ENCODE data around the gene TMEM258.

TMEM258 gene

DNA sequence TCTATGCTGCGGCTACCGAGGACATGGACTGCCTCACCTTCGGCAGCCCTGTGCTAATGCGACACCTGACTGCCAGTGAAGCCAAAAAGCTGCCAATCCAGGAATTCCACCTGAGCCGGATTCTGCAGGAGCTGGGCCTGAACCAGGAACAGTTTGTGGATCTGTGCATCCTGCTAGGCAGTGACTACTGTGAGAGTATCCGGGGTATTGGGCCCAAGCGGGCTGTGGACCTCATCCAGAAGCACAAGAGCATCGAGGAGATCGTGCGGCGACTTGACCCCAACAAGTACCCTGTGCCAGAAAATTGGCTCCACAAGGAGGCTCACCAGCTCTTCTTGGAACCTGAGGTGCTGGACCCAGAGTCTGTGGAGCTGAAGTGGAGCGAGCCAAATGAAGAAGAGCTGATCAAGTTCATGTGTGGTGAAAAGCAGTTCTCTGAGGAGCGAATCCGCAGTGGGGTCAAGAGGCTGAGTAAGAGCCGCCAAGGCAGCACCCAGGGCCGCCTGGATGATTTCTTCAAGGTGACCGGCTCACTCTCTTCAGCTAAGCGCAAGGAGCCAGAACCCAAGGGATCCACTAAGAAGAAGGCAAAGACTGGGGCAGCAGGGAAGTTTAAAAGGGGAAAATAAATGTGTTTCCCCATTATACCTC is 3.6 kb upstream of the TMEM258 start:
- DNase-seq (ENCODE audit: low read depth in 2 of 2) = no peak

DNA sequence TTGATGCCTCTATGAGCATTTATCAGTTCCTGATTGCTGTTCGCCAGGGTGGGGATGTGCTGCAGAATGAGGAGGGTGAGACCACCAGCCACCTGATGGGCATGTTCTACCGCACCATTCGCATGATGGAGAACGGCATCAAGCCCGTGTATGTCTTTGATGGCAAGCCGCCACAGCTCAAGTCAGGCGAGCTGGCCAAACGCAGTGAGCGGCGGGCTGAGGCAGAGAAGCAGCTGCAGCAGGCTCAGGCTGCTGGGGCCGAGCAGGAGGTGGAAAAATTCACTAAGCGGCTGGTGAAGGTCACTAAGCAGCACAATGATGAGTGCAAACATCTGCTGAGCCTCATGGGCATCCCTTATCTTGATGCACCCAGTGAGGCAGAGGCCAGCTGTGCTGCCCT is 3.1 kb upstream of the TMEM258 start:
- DNase-seq (ENCODE audit: low read depth in 2 of 2) = no peak

DNA sequence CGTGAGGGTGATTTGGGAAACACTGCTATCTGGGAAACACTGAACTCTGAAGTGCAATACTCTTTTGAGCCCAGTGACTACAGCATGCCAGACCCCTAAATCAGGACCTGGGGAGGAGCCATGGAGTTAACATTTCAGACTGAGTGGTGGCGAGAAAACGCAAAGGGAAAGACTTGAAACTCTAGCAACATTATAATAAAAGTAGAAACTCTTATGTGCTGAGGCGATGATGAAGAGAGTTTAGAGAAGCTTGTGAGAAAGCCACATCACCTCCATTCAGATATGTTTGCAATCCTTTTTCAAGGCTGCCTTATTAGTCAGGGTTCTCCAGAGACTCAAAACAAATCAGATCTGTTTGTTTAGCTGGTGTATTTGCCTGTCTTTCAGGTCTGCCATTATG is 2.2 kb upstream of the TMEM258 start:
- no peak for DNase-seq (ENCODE audit: low read depth in 2 of 2)

DNA sequence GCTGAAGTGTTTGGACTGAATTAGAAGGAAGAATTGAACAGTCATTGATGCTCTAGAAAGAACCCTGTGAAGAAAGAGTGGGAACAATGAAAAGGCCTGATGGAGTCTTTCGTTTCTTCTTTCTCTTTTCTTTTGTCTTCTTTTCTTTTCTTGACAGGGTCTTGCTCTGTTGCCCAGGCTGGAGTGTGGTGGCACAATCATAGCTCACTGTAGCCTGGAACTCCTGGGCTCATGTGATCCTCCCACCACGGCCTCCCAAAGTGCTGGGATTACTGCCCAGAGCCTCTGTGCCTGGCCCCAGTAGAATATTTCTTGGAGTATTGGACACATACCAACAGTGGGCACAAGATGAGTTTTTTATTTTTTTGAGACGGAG is 1.4 kb upstream of the TMEM258 start:
- DNase-seq (ENCODE audit: low read depth in 2 of 2) = no peak

DNA sequence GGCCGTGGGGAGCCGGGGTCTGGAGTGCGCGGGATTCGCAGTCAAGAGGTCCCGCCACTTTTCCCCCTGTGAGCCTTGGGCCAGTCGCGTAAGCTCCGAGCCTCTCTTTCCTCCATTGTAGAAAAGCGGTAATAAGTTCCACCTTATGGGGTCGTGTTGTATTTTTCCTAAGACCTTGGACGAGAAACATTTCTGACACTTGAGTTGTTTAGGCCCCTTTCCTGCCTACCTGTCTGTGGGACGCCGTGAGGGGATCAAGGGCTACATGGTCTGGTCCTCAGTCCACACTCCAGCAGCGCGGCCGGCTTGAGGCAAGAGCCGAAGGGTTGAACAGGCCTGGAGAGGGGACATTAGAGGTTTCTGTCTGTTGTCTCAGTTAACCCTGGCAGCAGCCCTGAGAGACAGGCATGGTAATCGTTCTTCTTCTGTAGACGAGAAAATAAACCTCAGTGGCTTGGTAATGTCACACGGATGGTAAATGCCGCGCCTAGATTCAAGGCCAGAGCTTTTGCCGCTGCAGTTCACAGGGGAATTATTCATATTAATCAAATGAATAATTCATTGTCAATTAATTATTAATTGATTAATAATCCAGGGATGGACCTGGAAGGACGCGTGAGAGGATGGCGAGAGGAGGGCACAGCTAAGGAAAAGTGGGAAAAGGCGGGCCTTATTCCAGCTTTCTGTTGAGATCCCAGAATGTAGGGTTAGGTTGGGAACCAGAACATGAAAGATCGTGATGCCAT is 857 bp upstream of the TMEM258 start:
- no peak for DNase-seq (ENCODE audit: low read depth in 2 of 2)

DNA sequence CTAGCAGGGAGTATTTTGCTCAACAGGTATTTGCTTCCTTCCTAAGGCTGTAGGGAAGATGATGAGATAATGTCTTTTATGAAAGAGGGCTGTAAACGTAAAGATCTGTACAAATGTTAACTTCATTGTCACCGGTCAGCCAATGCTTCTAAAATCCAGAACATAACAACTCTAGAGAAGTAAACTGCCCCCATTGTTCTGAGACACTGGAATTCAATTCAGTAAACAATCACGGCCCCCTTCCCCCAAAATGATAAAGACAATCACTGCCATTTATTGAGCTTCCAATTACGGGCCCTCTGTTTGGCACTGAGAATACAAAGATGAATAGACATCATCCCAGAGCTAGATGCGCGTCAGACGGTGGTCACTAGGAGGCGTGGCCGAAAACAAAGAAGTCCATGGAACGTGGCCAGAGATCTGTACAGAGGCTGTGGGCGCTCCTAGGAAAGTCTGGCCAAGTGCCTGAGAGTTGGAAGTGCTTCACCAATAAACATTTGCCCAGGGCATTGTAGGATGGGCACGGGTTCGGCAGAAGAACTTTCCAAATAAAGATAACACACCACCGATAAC is 576 bp downstream of the TMEM258 start:
- DNase-seq (ENCODE audit: low read depth in 2 of 2) = no peak

DNA sequence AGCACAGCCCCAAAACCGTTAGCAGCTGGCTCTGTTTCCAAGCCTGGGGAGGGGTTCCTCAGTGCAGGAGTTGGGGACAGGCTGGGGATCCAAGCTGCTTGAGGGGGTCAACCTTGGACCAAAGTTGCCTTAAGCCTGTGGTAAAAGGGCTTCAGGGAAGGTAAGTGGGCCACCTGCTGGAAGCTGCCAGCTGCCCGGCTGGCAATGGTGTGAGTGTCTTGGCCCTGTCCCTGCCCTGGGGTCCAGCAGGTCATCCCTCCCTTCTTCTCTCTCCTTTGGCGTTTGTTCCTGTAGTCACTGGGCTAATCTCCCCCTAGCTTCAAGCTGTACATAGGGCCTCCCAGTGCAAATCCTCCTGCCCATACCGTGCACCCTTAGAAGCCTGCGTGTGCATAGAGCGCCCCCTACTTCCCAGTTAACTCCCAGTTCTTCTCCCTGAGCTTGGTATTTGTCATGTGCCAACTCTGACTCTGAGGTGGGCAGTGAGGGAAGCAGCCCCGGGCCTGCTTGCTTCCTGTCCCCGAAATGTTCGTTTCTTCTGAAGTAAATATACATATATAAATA is 4.4 kb downstream of the TMEM258 start:
- DNase-seq (ENCODE audit: low read depth in 2 of 2) = no peak

DNA sequence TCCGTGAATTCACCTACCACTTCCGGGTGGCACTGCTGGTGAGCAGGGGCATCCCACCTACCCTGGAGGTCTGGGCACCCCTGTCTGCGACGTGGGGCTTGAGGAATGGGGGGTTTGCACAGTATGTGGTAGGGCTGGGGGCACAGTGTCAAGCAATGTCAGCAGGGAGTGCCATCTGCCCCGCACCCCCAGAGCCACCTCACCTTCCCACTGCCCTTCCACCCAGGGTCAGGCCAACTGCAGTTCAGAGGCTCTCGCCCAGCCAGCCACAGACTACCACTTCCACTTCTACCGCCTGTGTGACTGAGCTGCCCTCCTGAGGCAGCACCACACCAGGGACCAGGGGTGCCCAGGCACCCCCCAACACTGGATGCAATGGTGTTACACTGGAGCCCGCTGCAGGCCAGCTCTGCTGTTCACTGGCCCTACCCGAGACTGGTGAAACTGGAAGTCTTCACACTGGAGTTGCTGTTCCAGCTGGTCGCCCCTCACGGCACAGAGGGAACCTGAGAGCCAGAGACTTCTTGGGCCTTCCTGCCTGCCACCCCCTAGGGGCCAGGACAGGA is 6.5 kb downstream of the TMEM258 start:
- DNase-seq (ENCODE audit: low read depth in 2 of 2) = no peak

DNA sequence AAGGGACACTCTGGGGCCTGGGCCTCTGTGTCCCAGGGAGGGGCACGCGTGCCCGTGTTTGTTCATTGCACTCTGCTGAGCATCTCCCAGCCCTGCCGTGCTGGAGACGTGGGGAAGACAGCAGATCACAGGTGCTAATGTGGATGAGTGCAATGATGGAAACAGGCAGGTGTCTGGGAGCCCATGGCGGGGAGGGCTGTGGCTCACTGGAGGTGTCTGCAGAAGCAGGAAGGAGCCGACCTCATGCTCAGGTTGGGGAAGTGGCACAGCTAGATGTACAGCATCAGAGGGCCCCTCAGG is 7.9 kb downstream of the TMEM258 start:
- DNase-seq (ENCODE audit: low read depth in 2 of 2) = no peak

DNA sequence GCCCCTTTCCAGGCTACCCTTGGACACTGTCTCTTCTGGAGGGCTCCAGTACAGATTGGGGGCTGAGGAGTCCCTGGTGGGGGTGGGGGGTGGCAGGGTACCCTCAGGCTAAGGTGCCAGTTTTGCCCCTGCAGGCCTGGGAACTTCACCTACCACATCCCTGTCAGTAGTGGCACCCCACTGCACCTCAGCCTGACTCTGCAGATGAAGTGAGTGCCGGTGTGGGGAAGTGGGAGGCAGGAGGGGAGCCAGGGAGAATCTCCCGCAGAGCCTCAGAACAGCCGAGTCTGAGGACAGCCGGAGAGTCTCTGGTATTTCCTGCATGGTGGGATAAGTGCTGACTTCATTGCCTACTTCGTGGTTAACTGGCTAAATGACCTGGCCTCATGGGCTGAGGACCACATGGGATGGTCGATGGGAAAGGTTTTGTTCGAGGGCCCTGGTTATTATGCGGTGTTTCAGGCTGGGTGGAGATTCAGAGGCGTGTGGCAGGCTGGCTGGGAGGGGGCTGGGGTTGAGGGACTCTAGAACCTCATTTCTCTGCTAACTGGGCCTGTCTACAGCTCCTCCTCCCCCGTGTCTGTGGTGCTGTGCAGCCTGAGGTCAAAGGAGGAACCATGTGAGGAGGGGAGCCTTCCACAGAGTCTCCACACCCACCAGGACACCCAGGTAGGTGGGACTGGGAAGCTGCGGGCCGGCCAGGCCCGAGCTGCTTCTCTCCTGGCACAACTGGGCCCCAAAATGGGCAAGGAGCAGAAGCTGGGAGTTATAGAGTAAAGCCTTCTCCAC is 8.5 kb downstream of the TMEM258 start:
- no peak for DNase-seq (ENCODE audit: low read depth in 2 of 2)

DNA sequence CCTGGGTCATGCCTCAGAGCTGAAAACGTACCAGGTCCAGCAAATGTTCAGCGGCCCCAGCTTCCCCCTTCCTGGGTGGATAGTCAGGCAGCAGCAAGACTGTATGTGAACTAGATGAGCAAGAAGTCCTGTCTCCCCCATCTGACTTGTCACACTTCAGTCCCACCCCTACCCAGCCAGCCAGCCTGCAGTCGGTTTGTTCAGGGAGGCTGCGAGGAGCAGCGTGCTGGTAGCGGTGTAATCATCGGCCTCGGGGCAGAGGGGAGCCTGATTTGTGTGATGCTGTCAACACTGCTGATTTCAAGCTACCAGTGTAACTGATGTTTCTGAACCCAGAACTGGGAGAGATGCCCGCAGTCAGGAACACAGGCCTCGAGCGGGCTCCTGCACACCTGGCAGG is 9.6 kb downstream of the TMEM258 start:
- DNase-seq (ENCODE audit: low read depth in 2 of 2) = no peak

DNA sequence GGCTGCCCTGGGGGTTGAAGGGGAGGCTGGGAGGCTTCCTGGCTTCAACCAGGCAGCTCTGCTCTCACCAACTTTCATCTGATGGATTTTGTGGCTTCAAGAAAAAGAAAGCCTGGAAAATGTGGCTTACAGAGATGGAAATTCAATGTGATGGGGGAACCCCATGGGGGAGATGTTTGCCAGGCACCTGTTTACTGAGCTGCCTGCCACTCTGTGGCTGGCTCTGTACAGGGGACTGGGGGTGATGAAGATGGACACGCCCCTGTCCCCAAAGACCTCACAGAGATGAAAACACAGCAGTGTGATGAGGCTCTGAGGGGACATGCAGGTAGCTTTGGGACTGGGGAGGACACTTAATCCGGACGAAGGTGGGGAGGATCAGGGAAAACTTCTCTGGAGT is 10.1 kb downstream of the TMEM258 start:
- DNase-seq (ENCODE audit: low read depth in 2 of 2) = no peak

DNA sequence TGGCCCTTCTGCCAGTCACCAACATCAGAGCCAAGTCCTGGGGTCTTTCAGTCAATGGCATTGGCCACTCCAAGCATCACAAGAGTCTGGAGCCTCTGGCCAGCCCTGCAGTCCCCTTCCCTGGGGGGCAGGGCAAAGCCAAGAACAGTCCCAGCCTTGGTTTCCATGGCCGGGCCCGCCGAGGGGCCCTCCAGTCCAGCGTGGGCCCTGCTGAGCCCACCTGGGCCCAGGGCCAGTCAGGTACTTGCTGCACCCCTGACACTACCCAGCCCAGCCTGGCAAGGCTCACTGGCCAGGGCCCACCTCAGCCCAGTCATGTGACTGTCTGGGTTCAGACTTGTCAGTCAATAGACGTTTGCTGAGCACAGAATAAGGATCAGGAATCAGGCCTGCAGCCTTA is 10.8 kb downstream of the TMEM258 start:
- DNase-seq (ENCODE audit: low read depth in 2 of 2) = no peak

DNA sequence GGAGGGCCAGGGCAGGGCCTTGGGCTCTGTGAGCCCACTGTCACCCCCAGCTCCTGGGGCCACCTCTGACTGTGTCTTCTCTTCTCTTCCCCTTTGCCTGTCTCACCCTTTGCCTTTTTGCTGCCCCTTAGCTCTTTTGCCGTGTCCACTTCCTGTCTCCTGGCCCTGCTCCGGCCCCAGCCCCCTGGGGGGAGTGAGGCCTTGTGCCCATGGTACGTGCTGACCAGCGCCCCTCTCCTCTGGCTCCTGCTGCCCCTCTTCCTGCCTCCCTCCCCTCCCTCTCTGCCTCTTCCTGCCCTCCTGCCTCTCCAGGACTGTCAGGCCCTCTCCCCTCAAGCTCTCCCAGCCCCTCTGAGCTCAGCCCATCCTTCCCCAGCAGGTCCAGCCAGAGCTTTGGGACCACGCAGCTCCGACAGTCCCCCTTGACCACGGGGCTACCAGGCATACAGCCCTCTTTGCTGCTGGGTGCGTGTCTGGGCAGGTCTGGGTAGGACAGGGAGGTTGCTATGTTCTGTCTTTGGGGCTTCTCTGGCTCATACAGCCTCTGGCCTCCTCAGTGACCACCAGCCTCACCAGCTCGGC is 11.7 kb downstream of the TMEM258 start:
- DNase-seq (ENCODE audit: low read depth in 2 of 2) = no peak

DNA sequence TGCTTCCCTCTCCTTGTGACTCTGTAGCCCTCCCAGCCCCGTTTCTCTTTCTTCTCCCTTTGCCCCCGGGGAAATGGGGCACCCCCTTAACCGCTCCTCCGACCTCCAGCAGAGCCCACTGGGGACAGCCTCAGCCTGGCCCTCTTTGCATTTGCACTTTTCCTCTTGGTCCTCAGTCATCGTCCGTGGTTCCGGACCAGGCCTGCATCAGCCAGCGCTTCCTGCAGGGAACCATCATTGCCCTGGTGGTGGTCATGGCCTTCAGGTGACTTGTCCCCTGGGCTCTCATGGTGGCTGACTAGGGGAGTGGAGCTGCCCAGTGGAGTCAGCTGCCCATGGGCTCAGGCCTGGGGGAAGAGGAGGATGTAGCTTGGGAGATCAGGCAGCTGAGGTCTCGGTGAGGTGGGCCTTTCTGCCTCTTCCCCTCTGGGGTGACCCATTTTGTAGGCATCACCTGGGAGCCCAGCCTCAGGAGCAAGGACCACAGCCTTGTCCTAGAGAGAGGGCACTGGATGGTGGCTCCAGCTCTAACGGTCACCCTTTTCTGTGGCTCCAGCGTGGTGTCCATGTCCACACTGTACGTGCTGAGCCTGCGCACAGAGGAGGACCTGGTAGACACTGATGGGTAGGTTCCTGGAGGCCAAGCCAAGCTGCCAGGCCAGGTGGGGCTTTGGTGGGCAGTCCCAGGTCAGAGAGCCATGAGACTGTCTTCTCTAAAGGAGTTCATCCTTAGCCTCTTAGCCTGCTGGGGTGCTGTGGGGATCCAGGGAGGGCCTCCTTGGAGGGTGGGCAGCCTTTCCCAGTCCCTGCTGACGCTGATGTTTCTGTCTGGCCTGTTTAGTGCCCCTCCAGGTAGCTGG is 12.5 kb downstream of the TMEM258 start:
- DNase-seq (ENCODE audit: low read depth in 2 of 2) = no peak

DNA sequence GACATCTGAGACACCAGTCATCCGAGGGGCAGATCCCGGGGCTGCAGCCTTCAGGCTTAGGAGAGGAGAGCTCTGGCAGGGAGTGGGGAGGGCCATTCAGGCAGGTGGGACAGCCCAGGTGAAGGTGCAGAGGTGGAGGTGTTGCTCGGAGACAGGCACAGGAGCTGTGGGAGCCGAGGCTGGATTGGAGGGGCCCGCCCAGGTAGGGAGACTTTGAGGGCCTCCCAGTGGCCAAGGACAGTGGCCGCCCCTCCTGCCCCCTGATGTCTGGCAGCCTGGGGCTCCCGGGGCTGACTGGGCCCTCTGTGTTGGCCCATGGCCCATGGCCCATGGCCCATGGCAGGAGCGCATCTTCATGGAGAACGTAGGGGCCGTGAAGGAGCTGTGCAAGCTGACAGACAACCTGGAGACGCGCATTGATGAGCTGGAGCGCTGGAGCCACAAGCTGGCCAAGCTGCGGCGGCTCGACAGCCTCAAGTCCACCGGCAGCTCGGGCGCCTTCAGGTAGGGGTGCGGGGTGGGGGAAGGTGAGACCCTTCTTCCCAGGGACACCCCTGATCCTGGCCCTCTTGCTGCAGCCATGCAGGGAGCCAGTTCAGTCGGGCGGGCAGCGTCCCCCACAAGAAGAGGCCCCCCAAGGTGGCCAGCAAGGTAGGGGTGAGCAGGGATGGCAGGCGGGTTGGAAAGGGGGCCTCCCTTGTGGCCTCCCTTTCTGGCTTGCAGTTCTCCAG is 13.3 kb downstream of the TMEM258 start:
- no peak for DNase-seq (ENCODE audit: low read depth in 2 of 2)

DNA sequence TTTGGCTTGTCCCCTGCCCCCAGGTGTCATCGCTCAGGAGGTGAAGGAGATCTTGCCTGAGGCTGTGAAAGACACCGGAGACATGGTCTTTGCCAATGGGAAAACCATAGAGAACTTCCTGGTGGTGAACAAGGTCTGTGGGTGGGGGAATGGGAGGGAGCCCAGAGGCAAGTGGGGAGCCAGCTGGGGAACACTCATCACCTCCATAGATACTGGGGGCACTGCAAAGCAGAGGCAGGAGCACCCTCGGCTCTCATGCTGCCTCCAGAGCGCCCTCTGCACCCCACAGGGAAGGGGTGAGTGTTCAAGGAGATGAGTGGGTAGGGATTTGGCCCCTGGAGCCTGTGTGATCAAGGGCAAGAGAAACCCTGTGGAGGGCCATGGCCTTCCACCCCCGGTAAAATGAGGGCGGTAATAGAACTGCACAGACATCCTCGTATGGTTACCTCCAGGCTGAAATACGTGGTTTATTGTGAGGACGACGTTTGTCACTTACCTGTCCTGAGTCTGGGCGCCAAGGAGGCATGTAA is 14.0 kb downstream of the TMEM258 start:
- no peak for DNase-seq (ENCODE audit: low read depth in 2 of 2)

DNA sequence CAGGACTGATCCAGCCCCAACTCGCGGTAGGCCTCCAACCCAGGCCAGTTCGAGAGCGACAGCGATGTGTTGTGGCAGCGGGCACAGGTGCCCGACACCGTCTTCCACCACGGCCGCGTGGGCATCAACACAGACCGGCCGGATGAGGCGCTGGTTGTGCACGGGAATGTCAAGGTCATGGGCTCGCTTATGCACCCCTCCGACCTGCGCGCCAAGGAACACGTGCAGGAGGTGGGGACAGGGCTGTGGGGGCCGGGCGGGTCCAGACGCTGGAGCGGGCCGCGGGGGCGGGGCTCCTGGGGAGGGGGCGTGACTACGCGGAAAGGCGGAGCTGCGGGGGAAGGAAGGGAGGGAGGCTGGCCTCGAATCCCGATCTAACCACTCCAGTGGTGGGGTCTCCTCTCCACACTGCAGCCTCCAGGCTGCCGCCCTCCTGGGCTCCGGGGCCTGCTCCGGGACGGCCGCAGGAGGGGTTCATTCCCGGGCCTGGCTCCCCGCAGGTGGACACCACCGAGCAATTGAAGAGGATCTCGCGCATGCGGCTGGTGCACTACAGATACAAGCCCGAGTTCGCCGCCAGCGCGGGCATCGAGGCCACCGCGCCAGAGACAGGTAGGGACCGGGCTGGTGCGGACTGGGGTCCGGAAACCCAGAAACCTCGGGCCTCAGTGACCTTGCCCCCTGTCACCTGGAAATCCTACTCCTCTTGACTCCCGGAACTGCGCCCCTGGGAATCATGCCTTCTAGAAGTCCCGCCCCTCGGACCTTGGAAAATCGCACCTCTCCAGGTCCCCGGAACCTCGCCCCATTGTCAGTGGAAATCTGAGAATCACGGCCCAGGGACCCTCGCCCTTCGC is 14.9 kb downstream of the TMEM258 start:
- peak in 1 of 2 donors; percentile 51 for DNase-seq (ENCODE audit: low read depth in 2 of 2)

DNA sequence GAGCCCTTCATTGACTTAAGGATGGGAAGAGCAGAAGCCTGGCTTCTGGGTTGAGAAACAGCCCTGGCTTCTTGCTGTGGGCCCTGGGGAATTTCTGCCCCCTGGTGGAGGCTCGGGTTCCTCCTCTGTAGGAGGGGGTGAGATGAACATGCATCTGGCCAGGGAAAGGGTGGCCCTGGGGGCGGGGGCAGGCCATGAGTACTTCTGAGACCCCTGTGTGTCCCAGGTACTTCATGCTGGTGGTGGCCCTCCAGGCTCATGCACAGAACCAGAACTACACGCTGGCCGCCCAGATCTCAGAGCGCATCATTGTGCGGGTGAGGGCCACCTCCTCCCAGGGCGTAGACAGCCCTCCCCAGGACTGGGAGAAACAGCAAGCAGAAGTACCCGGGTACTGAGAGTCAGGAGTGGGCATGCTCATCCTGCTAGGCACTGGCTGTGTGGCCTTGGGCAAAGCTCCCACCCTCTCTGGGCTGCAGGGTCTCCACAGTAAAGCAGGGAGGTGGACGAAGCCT is 15.8 kb downstream of the TMEM258 start:
- DNase-seq (ENCODE audit: low read depth in 2 of 2) = peak in 1 of 2 donors; percentile 34
